HepG2 (cell line): ENCODE measurements around the gene GRAMD4.

Experiments
- EP300 ChIP-seq, 3 experiments: sonication (generic) in 1 of 3; formaldehyde crosslinking in 1 of 3; IDR thresholded peaks; 2 replicates each; pipeline versions ENCODE4 v1.5.1 to v1.6.1; 2011 to 2020; ENCODE audit warnings: low read depth in 2 of 3, low read length in 2 of 3, borderline replicate concordance in 1 of 3, improper control_type of control experiment in 1 of 3, mild to moderate bottlenecking in 1 of 3, missing genetic modification reagents in 1 of 3, moderate library complexity in 1 of 3
- TF ChIP-seq, protein P1 (sequence below): sonication (generic); formaldehyde crosslinking; IDR thresholded peaks from 2 replicates; pipeline ENCODE4 v1.8.0; 2022; ENCODE audit warnings: missing genetic modification reagents, low read depth, mild to moderate bottlenecking, borderline replicate concordance
- TF ChIP-seq, protein P2 (sequence below): sonication (generic); formaldehyde crosslinking; IDR thresholded peaks from 2 replicates; pipeline ENCODE4 v1.4.0; 2020; ENCODE audit warnings: missing genetic modification reagents

DNA sequence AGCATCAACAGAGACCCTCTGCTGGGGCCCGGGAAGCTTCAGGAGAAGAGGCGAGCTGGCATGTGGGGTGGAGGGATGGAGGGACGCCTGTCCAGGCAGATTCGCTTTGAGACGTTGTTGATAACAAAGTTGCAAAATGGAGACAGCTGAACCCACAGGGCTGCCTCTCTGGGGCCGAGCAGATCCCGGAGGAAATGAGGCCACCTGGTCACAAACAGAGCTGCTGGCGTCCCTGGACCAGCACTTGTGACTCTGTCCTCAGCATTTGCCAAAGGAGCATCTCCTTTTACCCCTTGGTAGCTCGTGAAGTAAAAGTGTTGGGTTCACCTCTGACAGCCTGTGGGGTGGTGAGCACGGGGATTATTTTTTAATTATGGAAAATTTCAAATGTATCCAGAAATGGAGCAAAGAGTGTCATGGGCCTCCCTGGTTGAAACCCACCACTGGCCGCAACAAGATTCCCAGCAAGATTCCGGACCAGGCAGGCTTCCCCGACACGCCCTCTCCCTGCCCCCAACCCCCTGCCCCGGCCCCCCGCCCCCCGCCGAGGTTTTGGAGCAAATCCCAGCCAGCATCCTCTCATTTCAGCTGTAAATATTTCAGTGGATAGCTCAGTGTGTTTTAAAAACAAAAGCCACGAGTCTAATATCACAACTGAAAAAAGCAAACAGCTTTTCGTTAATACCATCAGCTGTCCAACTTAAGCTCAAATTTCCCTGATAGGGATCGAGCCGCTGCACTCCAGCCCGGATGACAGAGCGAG lies 20.3 kb downstream of the GRAMD4 start:
- TF ChIP-seq EP300 (IDR thresholded peaks at IDR 0.05; ENCODE audit: low read depth in 2 of 2, low read length in 2 of 2) (no peak), EP300 (CRISPR knock-in tag; IDR thresholded peaks at IDR 0.05; ENCODE audit: borderline replicate concordance) (no peak)
- TF ChIP-seq, protein P1, sequence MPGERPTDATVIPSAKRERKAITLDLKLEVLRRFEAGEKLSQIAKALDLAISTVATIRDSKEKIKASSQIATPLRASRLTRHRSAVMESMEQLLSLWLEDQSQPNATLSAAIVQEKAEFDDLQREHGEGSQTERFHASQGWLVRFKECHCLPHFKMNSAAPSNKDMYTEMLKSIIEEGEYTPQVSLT (CRISPR knock-in tag): no peak
- TF ChIP-seq, protein P2, sequence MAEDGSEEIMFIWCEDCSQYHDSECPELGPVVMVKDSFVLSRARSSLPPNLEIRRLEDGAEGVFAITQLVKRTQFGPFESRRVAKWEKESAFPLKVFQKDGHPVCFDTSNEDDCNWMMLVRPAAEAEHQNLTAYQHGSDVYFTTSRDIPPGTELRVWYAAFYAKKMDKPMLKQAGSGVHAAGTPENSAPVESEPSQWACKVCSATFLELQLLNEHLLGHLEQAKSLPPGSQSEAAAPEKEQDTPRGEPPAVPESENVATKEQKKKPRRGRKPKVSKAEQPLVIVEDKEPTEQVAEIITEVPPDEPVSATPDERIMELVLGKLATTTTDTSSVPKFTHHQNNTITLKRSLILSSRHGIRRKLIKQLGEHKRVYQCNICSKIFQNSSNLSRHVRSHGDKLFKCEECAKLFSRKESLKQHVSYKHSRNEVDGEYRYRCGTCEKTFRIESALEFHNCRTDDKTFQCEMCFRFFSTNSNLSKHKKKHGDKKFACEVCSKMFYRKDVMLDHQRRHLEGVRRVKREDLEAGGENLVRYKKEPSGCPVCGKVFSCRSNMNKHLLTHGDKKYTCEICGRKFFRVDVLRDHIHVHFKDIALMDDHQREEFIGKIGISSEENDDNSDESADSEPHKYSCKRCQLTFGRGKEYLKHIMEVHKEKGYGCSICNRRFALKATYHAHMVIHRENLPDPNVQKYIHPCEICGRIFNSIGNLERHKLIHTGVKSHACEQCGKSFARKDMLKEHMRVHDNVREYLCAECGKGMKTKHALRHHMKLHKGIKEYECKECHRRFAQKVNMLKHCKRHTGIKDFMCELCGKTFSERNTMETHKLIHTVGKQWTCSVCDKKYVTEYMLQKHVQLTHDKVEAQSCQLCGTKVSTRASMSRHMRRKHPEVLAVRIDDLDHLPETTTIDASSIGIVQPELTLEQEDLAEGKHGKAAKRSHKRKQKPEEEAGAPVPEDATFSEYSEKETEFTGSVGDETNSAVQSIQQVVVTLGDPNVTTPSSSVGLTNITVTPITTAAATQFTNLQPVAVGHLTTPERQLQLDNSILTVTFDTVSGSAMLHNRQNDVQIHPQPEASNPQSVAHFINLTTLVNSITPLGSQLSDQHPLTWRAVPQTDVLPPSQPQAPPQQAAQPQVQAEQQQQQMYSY (CRISPR knock-in tag): no peak
